PFSK-1 (cell line): ENCODE measurements around the gene SMYD4.

Experiments used
- FOXP2 ChIP-seq: optimal IDR thresholded peaks from 2 replicates; pipeline ENCODE3; 2011; ENCODE audit warnings: borderline replicate concordance, control low read depth, inconsistent platforms; ENCODE audit not compliant: insufficient read depth; ENCODE audit errors: extremely low read length, extremely low read depth
- POLR2AphosphoS5 ChIP-seq: IDR thresholded peaks from 2 replicates; pipeline ENCODE4 v1.6.1; 2012; ENCODE audit warnings: low read depth, mild to moderate bottlenecking, control low read depth, low read length, moderate library complexity
- SIN3A ChIP-seq: IDR thresholded peaks from 2 replicates; pipeline ENCODE4 v1.6.1; 2012; ENCODE audit warnings: mild to moderate bottlenecking, low read length, moderate library complexity, borderline replicate concordance; ENCODE audit not compliant: insufficient read depth
- TAF1 ChIP-seq: IDR thresholded peaks from 2 replicates; pipeline ENCODE4 v1.6.1; 2012; ENCODE audit warnings: low read length, control low read depth, borderline replicate concordance; ENCODE audit not compliant: insufficient read depth
- TF ChIP-seq, protein P1 (sequence below), 2 experiments: IDR thresholded peaks; 2 replicates each; pipeline versions ENCODE4 v1.6.1 to v1.8.0; 2011 to 2012; ENCODE audit warnings: low read depth in 2 of 2, low read length in 2 of 2, control low read depth in 1 of 2, inconsistent platforms in 1 of 2, mild to moderate bottlenecking in 1 of 2, moderate library complexity in 1 of 2; ENCODE audit not compliant: insufficient read depth in 1 of 2

SMYD4 gene

DNA sequence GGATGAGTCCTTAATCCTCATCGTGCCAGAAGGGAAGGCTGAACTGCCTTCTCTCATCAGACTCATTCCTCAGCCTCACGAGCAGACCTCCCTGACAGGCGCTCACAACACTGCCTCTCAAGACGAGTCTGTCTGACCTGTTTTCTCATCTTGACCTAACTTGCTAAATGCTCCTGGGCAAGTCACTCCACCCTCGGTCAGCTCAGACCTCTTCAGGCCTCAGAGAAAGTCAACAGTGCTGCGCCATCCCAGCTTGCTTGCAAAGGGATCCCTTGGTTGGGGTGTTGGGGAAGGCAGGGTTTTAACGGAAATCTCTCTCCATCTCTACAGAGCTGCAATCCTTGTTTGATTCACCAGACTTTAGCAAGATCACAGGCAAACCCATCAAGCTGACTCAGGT, 52.8 kb downstream of the SMYD4 start:
- no peak for TF ChIP-seq POLR2AphosphoS5
- TF ChIP-seq, protein P1, sequence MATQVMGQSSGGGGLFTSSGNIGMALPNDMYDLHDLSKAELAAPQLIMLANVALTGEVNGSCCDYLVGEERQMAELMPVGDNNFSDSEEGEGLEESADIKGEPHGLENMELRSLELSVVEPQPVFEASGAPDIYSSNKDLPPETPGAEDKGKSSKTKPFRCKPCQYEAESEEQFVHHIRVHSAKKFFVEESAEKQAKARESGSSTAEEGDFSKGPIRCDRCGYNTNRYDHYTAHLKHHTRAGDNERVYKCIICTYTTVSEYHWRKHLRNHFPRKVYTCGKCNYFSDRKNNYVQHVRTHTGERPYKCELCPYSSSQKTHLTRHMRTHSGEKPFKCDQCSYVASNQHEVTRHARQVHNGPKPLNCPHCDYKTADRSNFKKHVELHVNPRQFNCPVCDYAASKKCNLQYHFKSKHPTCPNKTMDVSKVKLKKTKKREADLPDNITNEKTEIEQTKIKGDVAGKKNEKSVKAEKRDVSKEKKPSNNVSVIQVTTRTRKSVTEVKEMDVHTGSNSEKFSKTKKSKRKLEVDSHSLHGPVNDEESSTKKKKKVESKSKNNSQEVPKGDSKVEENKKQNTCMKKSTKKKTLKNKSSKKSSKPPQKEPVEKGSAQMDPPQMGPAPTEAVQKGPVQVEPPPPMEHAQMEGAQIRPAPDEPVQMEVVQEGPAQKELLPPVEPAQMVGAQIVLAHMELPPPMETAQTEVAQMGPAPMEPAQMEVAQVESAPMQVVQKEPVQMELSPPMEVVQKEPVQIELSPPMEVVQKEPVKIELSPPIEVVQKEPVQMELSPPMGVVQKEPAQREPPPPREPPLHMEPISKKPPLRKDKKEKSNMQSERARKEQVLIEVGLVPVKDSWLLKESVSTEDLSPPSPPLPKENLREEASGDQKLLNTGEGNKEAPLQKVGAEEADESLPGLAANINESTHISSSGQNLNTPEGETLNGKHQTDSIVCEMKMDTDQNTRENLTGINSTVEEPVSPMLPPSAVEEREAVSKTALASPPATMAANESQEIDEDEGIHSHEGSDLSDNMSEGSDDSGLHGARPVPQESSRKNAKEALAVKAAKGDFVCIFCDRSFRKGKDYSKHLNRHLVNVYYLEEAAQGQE (IDR thresholded peaks at IDR 0.05; ENCODE audit: insufficient read depth in 1 of 2, low read depth in 2 of 2, low read length in 2 of 2) = no peak
- no peak for TF ChIP-seq FOXP2
- no peak for TF ChIP-seq SIN3A
- no peak for TF ChIP-seq TAF1

DNA sequence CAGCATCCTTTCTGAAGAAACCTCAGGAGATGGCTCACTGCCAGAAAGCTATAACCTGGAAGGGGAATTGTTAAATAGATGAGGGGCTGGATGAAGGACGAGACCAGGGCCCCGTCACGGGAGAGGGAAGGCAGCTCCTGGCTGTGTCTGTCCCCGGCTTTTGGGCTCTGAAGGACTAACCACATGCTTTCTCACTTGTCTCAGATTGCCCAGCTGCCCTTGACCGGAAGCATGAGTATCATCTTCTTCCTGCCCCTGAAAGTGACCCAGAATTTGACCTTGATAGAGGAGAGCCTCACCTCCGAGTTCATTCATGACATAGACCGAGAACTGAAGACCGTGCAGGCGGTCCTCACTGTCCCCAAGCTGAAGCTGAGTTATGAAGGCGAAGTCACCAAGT, 53.4 kb downstream of the SMYD4 start:
- TF ChIP-seq, protein P1 (IDR thresholded peaks at IDR 0.05; ENCODE audit: insufficient read depth in 1 of 2, low read depth in 2 of 2, low read length in 2 of 2) = no peak
- TF ChIP-seq POLR2AphosphoS5 (no peak), FOXP2 (no peak), TAF1 (no peak), SIN3A (no peak)

- TF ChIP-seq FOXP2 = no peak
- peak; percentile 16; the same call in 1 of the 2 replicates for TF ChIP-seq POLR2AphosphoS5
- TF ChIP-seq TAF1 = no peak
- TF ChIP-seq SIN3A = no peak
Observed at GRCh38 chr17:1774390-1775176, 55.1 kb downstream of the SMYD4 start.

DNA sequence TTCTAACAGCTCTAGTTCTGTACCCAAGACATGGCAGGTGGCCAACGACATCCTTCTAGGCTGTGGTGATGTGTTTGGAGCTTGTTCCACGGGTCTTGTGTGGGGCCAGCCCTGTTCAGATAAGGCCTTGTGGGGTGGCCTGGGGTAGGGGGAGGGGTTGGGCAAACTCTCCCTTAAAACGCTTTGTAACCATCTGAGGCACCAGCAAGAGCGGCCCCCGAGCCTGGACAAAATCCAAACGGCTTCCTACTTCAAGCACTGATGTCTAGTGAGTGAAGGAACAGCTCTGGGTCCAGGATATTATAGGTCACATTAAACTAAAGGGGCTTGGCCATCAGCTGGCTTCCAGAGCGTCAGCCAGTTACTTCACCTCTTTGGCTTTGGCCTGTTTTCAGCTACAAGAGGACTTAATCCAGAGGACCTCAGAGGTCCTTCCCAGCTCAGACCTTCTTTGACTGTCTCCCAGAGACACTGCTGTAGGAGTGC, 56.0 kb downstream of the SMYD4 start:
- no peak for TF ChIP-seq TAF1
- no peak for TF ChIP-seq SIN3A
- TF ChIP-seq, protein P1 (IDR thresholded peaks at IDR 0.05; ENCODE audit: insufficient read depth in 1 of 2, low read depth in 2 of 2, low read length in 2 of 2) = no peak
- 0 out of 2 replicates have a peak, but pooled peaks have one; percentile 3 for TF ChIP-seq POLR2AphosphoS5
- no peak for TF ChIP-seq FOXP2

DNA sequence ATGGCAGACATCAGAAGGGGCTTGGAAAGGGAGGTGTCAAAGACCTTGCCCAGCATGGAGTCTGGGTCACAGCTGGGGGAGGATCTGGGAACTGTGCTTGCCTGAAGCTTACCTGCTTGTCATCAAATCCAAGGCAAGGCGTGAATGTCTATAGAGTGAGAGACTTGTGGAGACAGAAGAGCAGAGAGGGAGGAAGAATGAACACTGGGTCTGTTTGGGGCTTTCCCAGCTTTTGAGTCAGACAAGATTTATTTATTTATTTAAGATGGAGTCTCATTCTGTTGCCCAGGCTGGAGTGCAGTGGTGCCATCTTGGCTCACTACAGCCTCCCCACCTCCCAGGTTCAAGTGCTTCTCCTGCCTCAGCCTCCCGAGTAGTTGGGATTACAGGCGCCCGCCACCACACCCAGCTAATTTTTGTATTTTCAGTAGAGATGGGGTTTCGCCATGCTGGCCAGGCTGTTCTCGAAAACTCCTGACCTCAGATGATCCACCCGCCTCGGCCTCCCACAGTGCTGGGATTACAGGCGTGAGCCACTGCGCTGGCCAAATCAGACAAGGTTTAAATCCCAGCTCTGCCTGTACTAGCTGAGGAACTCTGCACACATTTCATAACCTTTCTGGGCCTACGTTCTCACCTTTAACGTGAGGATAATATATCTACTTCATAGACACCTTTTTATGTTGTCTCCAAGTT, 56.6 kb downstream of the SMYD4 start:
- peak; percentile 17; the same call in 1 of the 2 replicates for TF ChIP-seq POLR2AphosphoS5

- no peak for TF ChIP-seq FOXP2
- no peak for TF ChIP-seq TAF1
- no peak for TF ChIP-seq SIN3A
- TF ChIP-seq, protein P1 (IDR thresholded peaks at IDR 0.05; ENCODE audit: insufficient read depth in 1 of 2, low read depth in 2 of 2, low read length in 2 of 2) = no peak
- TF ChIP-seq POLR2AphosphoS5 = no peak
Observed at GRCh38 chr17:1769822-1770477, 59.8 kb downstream of the SMYD4 start.
